OCI-LY3 (cell line): ENCODE measurements around the gene GPR62.

Experiments
- CTCF ChIP-seq: fragments of 200-600, 300-600 bp; sonication (generic); IDR thresholded peaks from 2 replicates; pipeline ENCODE4 v1.5.1; 2014; ENCODE audit warnings: antibody characterized with exemption, low read length, low read depth
- EZH2phosphoT487 ChIP-seq: fragments of 200-600 bp; shearing (Covaris generic); IDR thresholded peaks from 2 replicates; pipeline ENCODE4 v1.6.1; 2018; ENCODE audit warnings: antibody characterized with exemption, mixed run types, low read depth

DNA sequence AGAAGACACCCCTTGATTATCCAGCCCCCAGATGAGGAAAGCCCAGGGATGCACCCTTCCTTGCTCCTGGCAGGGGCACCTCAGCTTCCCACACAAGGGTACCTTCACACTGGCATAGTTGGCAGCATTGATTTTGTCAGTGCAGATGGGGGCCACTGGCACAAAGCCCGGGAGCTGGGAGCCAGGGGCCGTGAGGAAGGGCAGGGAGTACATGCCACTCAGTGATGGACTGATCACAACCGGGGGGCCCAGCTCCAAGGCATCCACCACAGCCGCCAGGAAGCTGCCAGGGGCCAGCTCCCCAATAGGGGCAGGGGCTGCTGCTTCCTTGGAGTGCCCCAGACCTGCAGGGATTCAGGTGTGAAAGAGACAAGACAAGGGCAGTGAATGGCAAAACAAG, 14.7 kb downstream of the GPR62 start:
- TF ChIP-seq CTCF: no peak
- TF ChIP-seq EZH2phosphoT487: no peak
